Measurements from ENCODE around the gene ZBTB21. TPM values are rescaled to one million over a fixed set of nuclear protein-coding genes. Genes with fewer than 3 reads are reported as not detected.

The ZBTB21 gene
- polyA plus RNA-seq (2013, experiment 1 of 2) = 5.3 TPM
- 5.8 TPM for polyA plus RNA-seq (2013, experiment 2 of 2)

DNA sequence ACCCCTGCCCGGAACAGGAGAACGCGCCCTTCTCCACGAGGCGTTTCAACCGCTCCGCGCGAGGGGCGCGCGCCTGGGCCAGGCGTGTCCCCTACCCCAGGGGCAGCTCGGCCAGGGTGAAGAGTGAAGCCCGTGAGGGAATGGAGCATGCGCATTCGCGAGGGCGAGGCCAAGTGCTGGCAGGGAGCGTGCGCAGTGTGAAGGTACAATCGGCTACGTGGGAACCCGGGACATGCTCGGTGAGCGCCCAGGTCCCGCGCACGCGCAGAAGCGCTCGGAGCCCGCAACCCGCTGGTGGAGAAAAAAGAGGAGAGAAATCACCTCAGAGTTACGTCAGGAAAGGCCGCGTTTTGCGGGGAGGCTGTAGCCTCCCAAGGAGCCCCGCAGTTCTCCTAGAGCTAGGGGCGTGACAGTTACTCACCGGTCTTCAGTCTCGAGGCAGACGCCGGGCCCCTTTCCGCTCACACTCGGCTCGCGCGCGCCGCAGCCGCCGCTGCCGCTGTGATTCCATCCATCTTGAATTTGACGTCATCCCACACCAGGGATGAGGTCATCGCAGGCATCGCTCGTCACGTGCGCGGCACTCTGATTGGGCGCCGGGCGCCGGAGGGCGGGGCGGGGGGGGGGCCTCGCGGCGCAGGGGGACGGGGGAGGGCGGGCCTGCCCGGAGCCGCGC is at the start of gene ZBTB21:
Gene ZBTB21, minus strand, starts transcription at position 530 of the 676 bp plus-strand sequence. CDS start 16,265 bp downstream, outside the sequence.
- H2AK5ac ChIP-seq (ENCODE audit: low read length) = no peak within 1 kb of the TSS
- no CpG with 5 or more reads among the region's 75 CpGs for whole genome bisulfite sequencing (ENCODE audit: extremely low coverage, insufficient coverage, low lambda C conversion rate)
- peak; percentile 99 for DNase-seq

DNA sequence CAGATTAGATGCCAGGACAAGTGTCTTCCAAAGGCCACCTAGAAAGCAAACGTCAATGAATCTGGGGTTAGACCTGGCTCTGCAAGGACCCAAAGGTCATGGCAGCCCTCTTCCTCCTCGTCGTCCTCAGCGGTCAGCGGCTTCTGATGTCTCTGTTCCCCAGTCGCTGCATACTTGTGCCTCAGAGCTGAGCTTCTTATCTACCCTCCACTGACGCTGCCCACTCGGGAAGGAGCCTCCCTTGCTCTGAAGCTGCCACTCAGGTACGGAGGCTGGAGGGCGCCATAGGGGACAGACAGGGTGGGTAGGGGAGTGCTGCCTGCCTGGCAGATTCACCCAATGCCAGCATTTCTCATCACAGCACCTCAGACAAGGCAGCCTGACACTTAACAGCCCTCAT is 49.6 kb upstream of the ZBTB21 start:
- no peak overlapping the region for H3K4me3 ChIP-seq (ENCODE audit: low read length)
- DNase-seq = no peak
- H3K36me3 ChIP-seq (ENCODE audit: control insufficient read depth, insufficient read depth, low read length) = no peaks in the 10 kb centered on the region
- H3K27ac ChIP-seq (ENCODE audit: low read depth, low read length) = no peak overlapping the region
- H3K79me2 ChIP-seq (ENCODE audit: control insufficient read depth, insufficient read depth, low read length) = no peaks in the 10 kb centered on the region
- no peak overlapping the region for H2BK15ac ChIP-seq (replicated peaks; ENCODE audit: low read depth)
- H3K18ac ChIP-seq (ENCODE audit: low read length) = no peak overlapping the region
- H2BK5ac ChIP-seq (ENCODE audit: low read length) = no peak overlapping the region
- H4K5ac ChIP-seq (ENCODE audit: low read length) = no peak overlapping the region
- no CpG with 5 or more reads among the region's 10 CpGs for WGBS (ENCODE audit: extremely low coverage, insufficient coverage, low lambda C conversion rate)
- no peak overlapping the region for H3K4me2 ChIP-seq (ENCODE audit: low read length)
- no peak overlapping the region for H3K9ac ChIP-seq (ENCODE audit: low read length)
- H3K79me1 ChIP-seq (ENCODE audit: low read length) = no peaks in the 10 kb centered on the region
- H2BK120ac ChIP-seq (ENCODE audit: low read depth, low read length) = no peak overlapping the region
- H2AK5ac ChIP-seq (ENCODE audit: low read length) = no peak overlapping the region
- H3K27me3 ChIP-seq (ENCODE audit: insufficient read depth, low read length, poor library complexity) = no peaks in the 10 kb centered on the region
- H3K56ac ChIP-seq (ENCODE audit: low read length) = peak overlapping the region; percentile 28
- no peak overlapping the region for H3K23ac ChIP-seq (ENCODE audit: low read length)
- no peaks in the 10 kb centered on the region for H3K4me1 ChIP-seq (ENCODE audit: control insufficient read depth, low read depth, low read length)
- no peak overlapping the region for H4K8ac ChIP-seq (ENCODE audit: low read depth, low read length)
- H3K4ac ChIP-seq (ENCODE audit: low read depth, low read length) = no peak overlapping the region

More for the DNA sequence above, at the start of gene ZBTB21:
- H3K23ac ChIP-seq (ENCODE audit: low read length) = no peak within 1 kb of the TSS
- peak within 1 kb of the TSS; percentile 77 for H4K8ac ChIP-seq (ENCODE audit: low read depth, low read length)
- no peak within 1 kb of the TSS for H4K5ac ChIP-seq (ENCODE audit: low read length)
- peak within 1 kb of the TSS; percentile 95 for H3K56ac ChIP-seq (ENCODE audit: low read length)
- peaks cover 2% of the 10 kb centered on the region for H3K79me2 ChIP-seq (ENCODE audit: control insufficient read depth, insufficient read depth, low read length)
- H3K4me2 ChIP-seq (ENCODE audit: low read length) = peak within 1 kb of the TSS; percentile 67
- no peaks in the 10 kb centered on the region for H3K27me3 ChIP-seq (ENCODE audit: insufficient read depth, low read length, poor library complexity)
- H2BK5ac ChIP-seq (ENCODE audit: low read length) = no peak within 1 kb of the TSS
- H2BK120ac ChIP-seq (ENCODE audit: low read depth, low read length) = no peak within 1 kb of the TSS
- H3K27ac ChIP-seq (ENCODE audit: low read depth, low read length) = peak within 1 kb of the TSS; percentile 93
- H3K4ac ChIP-seq (ENCODE audit: low read depth, low read length) = peak within 1 kb of the TSS; percentile 87
- H3K4me1 ChIP-seq (ENCODE audit: control insufficient read depth, low read depth, low read length) = no peaks in the 10 kb centered on the region
- H3K4me3 ChIP-seq (ENCODE audit: low read length) = peak within 1 kb of the TSS; percentile 75
- no peak within 1 kb of the TSS for H2BK15ac ChIP-seq (replicated peaks; ENCODE audit: low read depth)
- H3K9ac ChIP-seq (ENCODE audit: low read length) = peak within 1 kb of the TSS; percentile 77
- peaks cover 9% of the 10 kb centered on the region for H3K79me1 ChIP-seq (ENCODE audit: low read length)
- H3K36me3 ChIP-seq (ENCODE audit: control insufficient read depth, insufficient read depth, low read length) = no peaks in the 10 kb centered on the region
- H3K18ac ChIP-seq (ENCODE audit: low read length) = peak within 1 kb of the TSS; percentile 91

DNA sequence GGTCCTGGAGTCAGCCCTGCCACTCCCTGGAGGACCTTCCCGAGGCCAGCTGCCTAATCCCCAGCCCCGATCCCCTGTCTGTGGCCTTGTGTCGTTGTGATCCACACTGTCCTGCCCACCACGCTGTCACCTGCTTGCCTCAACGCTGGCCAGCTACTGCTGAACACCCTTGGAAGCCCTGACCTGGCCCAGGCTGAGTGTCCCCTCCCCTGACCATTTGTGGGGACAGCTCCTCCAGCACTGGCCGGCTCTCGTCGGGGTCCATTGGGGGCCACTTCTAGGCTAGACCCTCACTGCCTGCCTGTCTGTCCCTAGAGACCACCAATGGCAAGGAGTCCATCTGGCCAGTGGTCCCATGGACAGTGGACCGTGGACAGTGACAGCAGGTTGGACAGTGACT is 49.0 kb upstream of the ZBTB21 start:
- Histone ChIP-seq H3K23ac (ENCODE audit: low read length) (no peak overlapping the region), H3K79me1 (ENCODE audit: low read length) (no peaks in the 10 kb centered on the region), H2BK15ac (replicated peaks; ENCODE audit: low read depth) (no peak overlapping the region), H3K9ac (ENCODE audit: low read length) (no peak overlapping the region), H3K36me3 (ENCODE audit: control insufficient read depth, insufficient read depth, low read length) (no peaks in the 10 kb centered on the region), H2BK5ac (ENCODE audit: low read length) (no peak overlapping the region), H2AK5ac (ENCODE audit: low read length) (no peak overlapping the region), H3K56ac (ENCODE audit: low read length) (no peak overlapping the region), H3K27me3 (ENCODE audit: insufficient read depth, low read length, poor library complexity) (no peaks in the 10 kb centered on the region), H3K4ac (ENCODE audit: low read depth, low read length) (no peak overlapping the region), H3K27ac (ENCODE audit: low read depth, low read length) (no peak overlapping the region), H3K4me2 (ENCODE audit: low read length) (no peak overlapping the region), H3K4me1 (ENCODE audit: control insufficient read depth, low read depth, low read length) (no peaks in the 10 kb centered on the region), H3K18ac (ENCODE audit: low read length) (no peak overlapping the region), H4K8ac (ENCODE audit: low read depth, low read length) (no peak overlapping the region), H3K4me3 (ENCODE audit: low read length) (no peak overlapping the region), H2BK120ac (ENCODE audit: low read depth, low read length) (no peak overlapping the region), H4K5ac (ENCODE audit: low read length) (no peak overlapping the region), H3K79me2 (ENCODE audit: control insufficient read depth, insufficient read depth, low read length) (no peaks in the 10 kb centered on the region)
- no peak for DNase-seq
- WGBS (ENCODE audit: extremely low coverage, insufficient coverage, low lambda C conversion rate) = no CpG with 5 or more reads among the region's 9 CpGs

DNA sequence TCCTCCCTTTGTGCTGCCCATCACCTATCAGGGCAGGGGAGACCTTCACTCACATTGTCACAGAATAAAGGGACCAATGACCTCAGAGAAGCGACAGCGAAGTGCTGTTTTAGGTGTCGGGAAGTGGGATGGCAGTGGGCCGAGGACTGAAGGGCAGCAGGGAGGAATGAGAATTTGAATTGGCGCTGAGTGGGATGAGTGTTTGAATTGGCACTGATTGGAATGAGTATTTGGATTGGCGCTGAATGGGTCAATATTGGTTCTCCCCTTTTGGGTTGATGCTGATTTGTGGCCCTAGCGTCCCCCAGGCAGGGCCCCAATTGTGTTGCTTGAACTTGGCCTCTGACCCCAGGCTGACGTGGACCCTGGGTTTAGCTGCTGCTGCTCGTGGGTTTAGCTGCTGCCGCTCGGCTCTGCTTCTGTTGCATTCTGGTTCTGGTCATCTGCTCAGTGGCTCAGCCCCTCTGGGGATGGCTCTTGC is 48.5 kb upstream of the ZBTB21 start:
- no peaks in the 10 kb centered on the region for H3K79me1 ChIP-seq (ENCODE audit: low read length)
- H2BK15ac ChIP-seq (replicated peaks; ENCODE audit: low read depth) = no peak overlapping the region
- no peaks in the 10 kb centered on the region for H3K27me3 ChIP-seq (ENCODE audit: insufficient read depth, low read length, poor library complexity)
- no peak overlapping the region for H2BK5ac ChIP-seq (ENCODE audit: low read length)
- no peak overlapping the region for H3K18ac ChIP-seq (ENCODE audit: low read length)
- H3K23ac ChIP-seq (ENCODE audit: low read length) = no peak overlapping the region
- no peaks in the 10 kb centered on the region for H3K4me1 ChIP-seq (ENCODE audit: control insufficient read depth, low read depth, low read length)
- no peak overlapping the region for H2BK120ac ChIP-seq (ENCODE audit: low read depth, low read length)
- no peak overlapping the region for H3K56ac ChIP-seq (ENCODE audit: low read length)
- H3K36me3 ChIP-seq (ENCODE audit: control insufficient read depth, insufficient read depth, low read length) = no peaks in the 10 kb centered on the region
- H4K5ac ChIP-seq (ENCODE audit: low read length) = no peak overlapping the region
- H3K4me2 ChIP-seq (ENCODE audit: low read length) = no peak overlapping the region
- H4K8ac ChIP-seq (ENCODE audit: low read depth, low read length) = no peak overlapping the region
- no peak overlapping the region for H2AK5ac ChIP-seq (ENCODE audit: low read length)
- H3K27ac ChIP-seq (ENCODE audit: low read depth, low read length) = no peak overlapping the region
- no peak overlapping the region for H3K4ac ChIP-seq (ENCODE audit: low read depth, low read length)
- no peak for DNase-seq
- no peaks in the 10 kb centered on the region for H3K79me2 ChIP-seq (ENCODE audit: control insufficient read depth, insufficient read depth, low read length)
- H3K4me3 ChIP-seq (ENCODE audit: low read length) = no peak overlapping the region
- no CpG with 5 or more reads among the region's 11 CpGs for WGBS (ENCODE audit: extremely low coverage, insufficient coverage, low lambda C conversion rate)
- H3K9ac ChIP-seq (ENCODE audit: low read length) = no peak overlapping the region

DNA sequence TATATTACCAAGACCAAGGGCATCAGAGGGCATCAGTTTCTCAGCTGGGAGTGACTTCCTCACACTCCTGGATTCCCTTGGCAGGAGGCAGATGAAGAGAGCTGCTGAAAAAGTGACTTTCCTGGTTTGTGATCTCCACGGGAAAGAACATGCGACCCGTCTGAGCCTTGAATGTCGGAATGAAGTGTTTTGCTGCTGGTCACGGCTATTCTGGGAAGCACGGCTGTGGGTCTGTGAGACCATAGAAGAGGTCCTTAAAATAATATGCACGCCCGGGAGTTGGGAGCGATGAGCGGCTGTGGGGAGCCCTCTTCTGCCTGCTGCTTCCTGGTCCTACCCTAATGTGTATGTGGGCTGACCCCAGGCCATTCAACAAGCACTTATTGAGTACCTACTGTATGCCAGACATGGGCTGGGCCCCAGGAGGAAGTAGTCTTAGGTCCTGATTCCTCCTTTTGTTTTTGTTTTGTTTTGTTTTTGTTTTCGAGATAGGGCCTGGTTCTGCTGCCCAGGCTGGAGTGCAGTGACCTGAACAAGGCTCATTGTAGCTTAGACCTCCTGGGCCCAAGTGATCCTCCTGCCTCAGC is 47.8 kb upstream of the ZBTB21 start:
- Histone ChIP-seq H3K23ac (ENCODE audit: low read length) (no peak overlapping the region), H2BK15ac (replicated peaks; ENCODE audit: low read depth) (no peak overlapping the region), H3K4ac (ENCODE audit: low read depth, low read length) (no peak overlapping the region), H3K27me3 (ENCODE audit: insufficient read depth, low read length, poor library complexity) (no peaks in the 10 kb centered on the region), H2AK5ac (ENCODE audit: low read length) (no peak overlapping the region), H3K18ac (ENCODE audit: low read length) (no peak overlapping the region), H2BK120ac (ENCODE audit: low read depth, low read length) (no peak overlapping the region), H3K4me2 (ENCODE audit: low read length) (no peak overlapping the region), H3K4me3 (ENCODE audit: low read length) (no peak overlapping the region), H3K4me1 (ENCODE audit: control insufficient read depth, low read depth, low read length) (no peaks in the 10 kb centered on the region), H2BK5ac (ENCODE audit: low read length) (no peak overlapping the region), H4K5ac (ENCODE audit: low read length) (no peak overlapping the region), H3K36me3 (ENCODE audit: control insufficient read depth, insufficient read depth, low read length) (no peaks in the 10 kb centered on the region), H3K79me1 (ENCODE audit: low read length) (no peaks in the 10 kb centered on the region), H4K8ac (ENCODE audit: low read depth, low read length) (no peak overlapping the region), H3K27ac (ENCODE audit: low read depth, low read length) (no peak overlapping the region), H3K56ac (ENCODE audit: low read length) (no peak overlapping the region), H3K9ac (ENCODE audit: low read length) (no peak overlapping the region), H3K79me2 (ENCODE audit: control insufficient read depth, insufficient read depth, low read length) (no peaks in the 10 kb centered on the region)
- no CpG with 5 or more reads among the region's 11 CpGs for WGBS (ENCODE audit: extremely low coverage, insufficient coverage, low lambda C conversion rate)
- DNase-seq = no peak

Data from mesendoderm (in vitro differentiated cells).